A549 (cell line): ENCODE measurements around the gene DRC3. TPM values are rescaled to one million over a fixed set of nuclear protein-coding genes. Genes with fewer than 3 reads are reported as not detected.

Source experiments
- ATAC-seq, 2 experiments: fragments of 200-7000 bp in 1 of 2; fragments of >200 bp in 1 of 2; cut with Nextera tagmentation in 1 of 2; cut with Tn5 transposase in 1 of 2; 3 replicates each; pipeline versions ENCODE4 v1.8.0 to v1.9.1; 2018 to 2020; ENCODE audit warnings: mild to moderate bottlenecking in 1 of 2, moderate library complexity in 1 of 2
- CTCF ChIA-PET: fragments of 300-600 bp; sonication (Branson Sonifier 250); formaldehyde crosslinking; extraction: SDS; loops from one replicate; lab custom pipeline; 2021; ENCODE audit warnings: antibody characterized with exemption, inconsistent platforms; lab: Yijun Ruan, JAX
- POLR2A ChIA-PET: fragments of 350-600 bp; formaldehyde crosslinking; extraction: SDS; loops from one replicate; lab custom pipeline; 2021; ENCODE audit warnings: antibody characterized with exemption, inconsistent platforms; lab: Yijun Ruan, JAX
- DNase-seq, 2 experiments: peaks; one replicate each; pipeline versions ENCODE4 v3.0.0 to v3.0.0-alpha.2; 2011 to 2016; ENCODE audit warnings: low read depth in 1 of 2, low spot score in 1 of 2
- FAIRE-seq: peaks from 2 replicates; lab custom pipeline; 2011; peaks lifted over from hg19 to GRCh38; lab: Jason Lieb, UNC
- H3K27ac ChIP-seq, 2 experiments: fragments of >200 bp; sonication (Bioruptor Twin); formaldehyde crosslinking; 3 replicates each; pipeline ENCODE4 v1.5.1; 2016 to 2017
- H3K4me1 ChIP-seq: fragments of >200 bp; sonication (Bioruptor Twin); formaldehyde crosslinking; 3 replicates; pipeline ENCODE4 v1.6.1; 2016
- H3K4me2 ChIP-seq: fragments of >200 bp; sonication (Bioruptor Twin); formaldehyde crosslinking; 3 replicates; pipeline ENCODE4 v1.6.1; 2016
- H3K4me3 ChIP-seq: fragments of >200 bp; sonication (Bioruptor Twin); formaldehyde crosslinking; 3 replicates; pipeline ENCODE4 v1.5.1; 2016
- H3K9me3 ChIP-seq: fragments of >200 bp; sonication (Bioruptor Twin); formaldehyde crosslinking; 3 replicates; pipeline ENCODE4 v1.6.1; 2016
- ATOH8 ChIP-seq: fragments of 250-450 bp; sonication (Bioruptor Pico); IDR thresholded peaks from 2 replicates; pipeline ENCODE4 v1.5.0; 2020; ENCODE audit warnings: low read depth, mild to moderate bottlenecking, moderate library complexity
- BCL3 ChIP-seq: fragments of >200 bp; sonication (Bioruptor Twin); formaldehyde crosslinking; IDR thresholded peaks from 3 replicates; pipeline ENCODE4 v1.6.1; 2016
- BHLHE40 ChIP-seq: IDR thresholded peaks from 2 replicates; pipeline ENCODE4 v1.6.1; 2012; ENCODE audit warnings: low read depth, low read length, inconsistent platforms
- CBX2 ChIP-seq: fragments of 200-600 bp; sonication (generic); IDR thresholded peaks from 2 replicates; pipeline ENCODE4 v1.6.1; 2016; ENCODE audit warnings: low read depth, mild to moderate bottlenecking, borderline replicate concordance
- CBX8 ChIP-seq: fragments of 200-600 bp; sonication (generic); IDR thresholded peaks from 2 replicates; pipeline ENCODE4 v1.6.1; 2016
- CTCF ChIP-seq: fragments of >200 bp; sonication (Bioruptor Twin); formaldehyde crosslinking; IDR thresholded peaks from 3 replicates; pipeline ENCODE4 v1.5.1; 2016
- EHMT2 ChIP-seq: fragments of 200-600 bp; sonication (generic); IDR thresholded peaks from 2 replicates; pipeline ENCODE4 v1.6.1; 2016; ENCODE audit warnings: antibody characterized with exemption, low read depth, mild to moderate bottlenecking, moderate library complexity
- ELK1 ChIP-seq: fragments of 150-350 bp; IDR thresholded peaks from 2 replicates; pipeline ENCODE4 v1.6.1; 2014; ENCODE audit warnings: low read depth, mild to moderate bottlenecking, low read length
- EP300 ChIP-seq, 2 experiments: fragments of >200 bp; sonication (Bioruptor Twin); formaldehyde crosslinking; IDR thresholded peaks; 2 replicates in 1 of 2; 3 replicates in 1 of 2; pipeline ENCODE4 v1.6.1; 2016 to 2017
- ESRRA ChIP-seq: fragments of 150-350 bp; IDR thresholded peaks from 2 replicates; pipeline ENCODE4 v1.6.1; 2014; ENCODE audit warnings: mild to moderate bottlenecking, low read length, borderline replicate concordance
- HOXA7 ChIP-seq: fragments of 250-450 bp; sonication (Bioruptor Pico); IDR thresholded peaks from 2 replicates; pipeline ENCODE4 v1.5.0; 2020; ENCODE audit warnings: mild to moderate bottlenecking, moderate library complexity
- HOXB13 ChIP-seq: fragments of 250-450 bp; sonication (Bioruptor Pico); IDR thresholded peaks from 2 replicates; pipeline ENCODE4 v1.5.0; 2020; ENCODE audit warnings: low read depth, mild to moderate bottlenecking, moderate library complexity
- HOXB5 ChIP-seq: fragments of 250-450 bp; sonication (Bioruptor Pico); IDR thresholded peaks from 2 replicates; pipeline ENCODE4 v1.5.0; 2020; ENCODE audit warnings: mild to moderate bottlenecking, moderate library complexity
- JUN ChIP-seq, 2 experiments: fragments of >200 bp; sonication (Bioruptor Twin); formaldehyde crosslinking; IDR thresholded peaks; 2 replicates in 1 of 2; 3 replicates in 1 of 2; pipeline ENCODE4 v1.6.1; 2016 to 2017
- KDM1A ChIP-seq: fragments of 200-600 bp; sonication (generic); IDR thresholded peaks from 2 replicates; pipeline ENCODE4 v1.6.1; 2016; ENCODE audit warnings: low read depth, mild to moderate bottlenecking
- NFE2L2 ChIP-seq: fragments of 150-350 bp; conservative IDR thresholded peaks from 2 replicates; pipeline ENCODE4 v1.6.1; 2014; ENCODE audit warnings: low read length
- RARB ChIP-seq: fragments of 250-450 bp; sonication (Bioruptor Pico); IDR thresholded peaks from 2 replicates; pipeline ENCODE4 v1.8.0; 2021; ENCODE audit warnings: mild to moderate bottlenecking, moderate library complexity
- REST ChIP-seq: fragments of 200-600 bp; sonication (generic); IDR thresholded peaks from 2 replicates; pipeline ENCODE4 v1.6.1; 2016; ENCODE audit warnings: antibody characterized with exemption, mild to moderate bottlenecking, moderate library complexity
- RFX5 ChIP-seq: fragments of 450-650 bp; IDR thresholded peaks from 2 replicates; pipeline ENCODE4 v1.7.1; 2014; ENCODE audit warnings: antibody characterized with exemption, mild to moderate bottlenecking, moderate library complexity
- RNF2 ChIP-seq: fragments of 200-600 bp; sonication (generic); IDR thresholded peaks from 2 replicates; pipeline ENCODE4 v1.6.1; 2016; ENCODE audit warnings: low read depth, mild to moderate bottlenecking, antibody characterized with exemption, moderate library complexity, borderline replicate concordance
- SMC3 ChIP-seq: fragments of >200 bp; sonication (Bioruptor Twin); formaldehyde crosslinking; IDR thresholded peaks from 3 replicates; pipeline ENCODE4 v1.6.1; 2018; ENCODE audit warnings: inconsistent platforms
- ZNF302 ChIP-seq: fragments of 250-450 bp; sonication (Bioruptor Pico); IDR thresholded peaks from 2 replicates; pipeline ENCODE4 v1.9.0; 2021; ENCODE audit warnings: inconsistent platforms, mild to moderate bottlenecking, moderate library complexity
- WGBS: methylation state at CpG from one replicate; pipeline ENCODE4 v1.1.6; 2017; ENCODE audit errors: missing lambda C conversion rate; 5-methylcytosine and 5-hydroxymethylcytosine counted together
- polyA plus RNA-seq, 4 experiments: library from polyadenylated mRNA; depleted of rRNA in 3 of 4; stranded (reverse); fragments of >200 nt; fragmentation: RNase III in 1 of 4; extraction: RNeasy Plus Mini Kit Qiagen cat#74134 plus additional on column Dnase treatment in 1 of 4; gene quantifications; 2 replicates in 3 of 4; 3 replicates in 1 of 4; pipeline ENCODE4 v1.2.3, GENCODE V29; 2011 to 2017

Gene DRC3
- polyA plus RNA-seq, 2 of the 4 experiments (the other 2 are of a cell fraction), result 2.9 to 3.1 TPM

- 76% methylated on average over 8 of the region's 8 CpGs for WGBS
- ATAC-seq (no peak), FAIRE-seq (no peak), DNase-seq (no peak)
- POLR2A ChIA-PET, result no interaction called here
- Histone ChIP-seq H3K4me2 (no peak overlapping the region), H3K9me3 (no peaks in the 10 kb centered on the region), H3K4me1 (peaks cover 18% of the 10 kb centered on the region), H3K4me3 (no peak overlapping the region), H3K27ac (no peak overlapping the region)
- CTCF ChIA-PET, result interaction anchor here (0.6 to 1.3 kb wide), 4 partner anchors 10 to 392 kb away, joined by 3 to 4 read pairs (median 3); no protein-coding TSS in a partner anchor
- no peak for TF ChIP-seq ZNF302 (CRISPR knock-in tag)
- TF ChIP-seq JUN (IDR thresholded peaks at IDR 0.05), result no peak
These were observed 2.8 kb downstream of the DRC3 start for GRCh38 chr17:17975436-17975835.

GRCh38 chr17:17976931-17977570, 4.4 kb downstream of the DRC3 start:
- POLR2A ChIA-PET, result no interaction called here
- WGBS, result 72% methylated on average over 10 of the region's 10 CpGs
- CTCF ChIA-PET, result interaction anchor here (0.9 to 1.6 kb wide), 4 partner anchors 11 to 164 kb away, joined by 3 to 4 read pairs (median 3); no protein-coding TSS in a partner anchor

GRCh38 chr17:17978481-17979424, 6.1 kb downstream of the DRC3 start:
- FAIRE-seq, result no peak
- 70% methylated on average over 14 of the region's 14 CpGs for WGBS
- ATAC-seq, result no peak; a peak in 1 of 6 replicates

More at GRCh38 chr17:17976931-17977570, 4.4 kb downstream of the DRC3 start:
- no peak for FAIRE-seq
- TF ChIP-seq HOXA7 (CRISPR knock-in tag), result no peak
- no peak for TF ChIP-seq RARB (CRISPR knock-in tag)
- TF ChIP-seq SMC3, result no peak
- no peak for DNase-seq
- no peaks in the 10 kb centered on the region for H3K9me3 ChIP-seq
- no peak overlapping the region for H3K27ac ChIP-seq
- H3K4me2 ChIP-seq, result no peak overlapping the region
- H3K4me3 ChIP-seq, result no peak overlapping the region
- peaks cover 7% of the 10 kb centered on the region for H3K4me1 ChIP-seq
- ATAC-seq, result no peak

More at GRCh38 chr17:17978481-17979424, 6.1 kb downstream of the DRC3 start:
- peak overlapping the region in 1 of 2 experiments; percentile 0; a peak in 1 of 6 replicates for H3K27ac ChIP-seq
- H3K4me1 ChIP-seq, result peaks cover under 1% of the 10 kb centered on the region; the same call in 1 of the 3 replicates
- no peak overlapping the region for H3K4me2 ChIP-seq
- POLR2A ChIA-PET, result no interaction called here
- CTCF ChIA-PET, result interaction anchor here (1.3 to 2.3 kb wide), 3 partner anchors 13 to 88 kb away, joined by 4 to 5 read pairs (median 5); no protein-coding TSS in a partner anchor
- no peak overlapping the region for H3K4me3 ChIP-seq
- no peaks in the 10 kb centered on the region for H3K9me3 ChIP-seq
- DNase-seq, result no peak
- no peak for TF ChIP-seq CBX2
- no peak for TF ChIP-seq EHMT2
- TF ChIP-seq KDM1A, result no peak
- no peak for TF ChIP-seq BCL3
- no peak for TF ChIP-seq RFX5
- no peak for TF ChIP-seq NFE2L2
- no peak for TF ChIP-seq RNF2
- TF ChIP-seq ZNF302 (CRISPR knock-in tag), result no peak
- TF ChIP-seq BHLHE40, result no peak
- TF ChIP-seq CBX8, result no peak
- TF ChIP-seq HOXB13 (CRISPR knock-in tag), result no peak
- no peak for TF ChIP-seq HOXB5 (CRISPR knock-in tag)
- no peak for TF ChIP-seq REST
- TF ChIP-seq ATOH8 (CRISPR knock-in tag), result no peak
- no peak for TF ChIP-seq EP300 (IDR thresholded peaks at IDR 0.05)
- no peak for TF ChIP-seq ESRRA
- no peak for TF ChIP-seq ELK1
- TF ChIP-seq CTCF, result no peak
